B cell (primary cell): ENCODE measurements around the gene PALLD. TPM values are rescaled to one million over a fixed set of nuclear protein-coding genes. Genes with fewer than 3 reads are reported as not detected.

Experiments
- ATAC-seq: fragments of 200-7000 bp; cut with Tn5 transposase; one replicate; pipeline ENCODE4 v1.10.0; 2021; ENCODE audit warnings: low read depth, mild to moderate bottlenecking, moderate number of reproducible peaks, moderate library complexity
- CTCF ChIA-PET: fragments of 350-600 bp; sonication (Branson Sonifier 250); formaldehyde crosslinking; loops from one replicate; lab custom pipeline; 2021; ENCODE audit warnings: antibody characterized with exemption, inconsistent platforms; lab: Charles Lee
- POLR2A ChIA-PET: fragments of 350-600 bp; sonication (Branson Sonifier 250); formaldehyde crosslinking; loops from one replicate; lab custom pipeline; 2021; ENCODE audit warnings: antibody characterized with exemption; lab: Charles Lee
- DNase-seq: peaks from one replicate; pipeline ENCODE4 v3.0.0; 2013
- H2AFZ ChIP-seq: 2 replicates; pipeline ENCODE4 v1.6.1; 2012; ENCODE audit warnings: mild to moderate bottlenecking, low read depth, low read length; ENCODE audit not compliant: insufficient read depth, poor library complexity, severe bottlenecking
- H3K27ac ChIP-seq, 2 donors: 1 replicate in 1 of 2; 2 replicates in 1 of 2; pipeline ENCODE4 v1.5.1; 2012 to 2013; ENCODE audit warnings: low read length in 2 of 2, mild to moderate bottlenecking in 2 of 2, moderate library complexity in 1 of 2
- H3K27me3 ChIP-seq, 4 experiments: fragments of 200-600 bp in 1 of 4; sonication (generic) in 1 of 4; replicated peaks in 1 of 4; 1 replicate in 2 of 4; 2 replicates in 2 of 4; pipeline versions ENCODE4 v1.6.1 to v1.7.0; 2013 to 2016; ENCODE audit warnings: low read length in 3 of 4, mild to moderate bottlenecking in 2 of 4, mixed read lengths in 1 of 4, moderate library complexity in 1 of 4; ENCODE audit not compliant: insufficient read depth in 4 of 4, control insufficient read depth in 3 of 4; ENCODE audit errors: control extremely low read depth in 1 of 4
- H3K36me3 ChIP-seq, 2 experiments: replicated peaks in 1 of 2; 1 replicate in 1 of 2; 2 replicates in 1 of 2; pipeline versions ENCODE4 v1.6.1 to v1.7.1; 2013; ENCODE audit warnings: low read length in 1 of 2; ENCODE audit not compliant: insufficient read depth in 2 of 2, control insufficient read depth in 1 of 2; ENCODE audit errors: control extremely low read depth in 1 of 2, extremely low read depth in 1 of 2
- H3K4me1 ChIP-seq, 2 donors: fragments of 200-600 bp in 1 of 2; sonication (generic) in 1 of 2; 1 replicate in 1 of 2; 2 replicates in 1 of 2; pipeline versions ENCODE4 v1.5.1 to v1.6.1; 2013 to 2017; ENCODE audit warnings: low read length in 2 of 2; ENCODE audit not compliant: control insufficient read depth in 2 of 2, insufficient read depth in 2 of 2
- H3K4me2 ChIP-seq: replicated peaks from 2 replicates; pipeline ENCODE3; 2012; ENCODE audit warnings: mild to moderate bottlenecking, low read depth, low read length; ENCODE audit not compliant: poor library complexity, severe bottlenecking
- H3K4me3 ChIP-seq, 5 experiments: fragments of 200-600 bp in 1 of 5; sonication (generic) in 1 of 5; 1 replicate in 3 of 5; 2 replicates in 2 of 5; pipeline versions ENCODE4 v1.5.1 to v1.7.0; 2011 to 2016; ENCODE audit warnings: low read length in 4 of 5, mild to moderate bottlenecking in 4 of 5, low read depth in 2 of 5, control low read depth in 1 of 5, moderate library complexity in 1 of 5; ENCODE audit not compliant: insufficient read depth in 1 of 5; ENCODE audit errors: control extremely low read depth in 1 of 5, extremely low read depth in 1 of 5
- H3K79me2 ChIP-seq: fragments of 200-600 bp; sonication (generic); one replicate; pipeline ENCODE4 v1.6.0; 2016; ENCODE audit warnings: low read length; ENCODE audit not compliant: control insufficient read depth, insufficient read depth
- H3K9ac ChIP-seq: fragments of 200-600 bp; sonication (generic); 2 replicates; pipeline ENCODE4 v1.6.1; 2017; ENCODE audit warnings: mild to moderate bottlenecking, low read length, moderate library complexity
- H3K9me3 ChIP-seq, 3 donors: one replicate each; pipeline versions ENCODE4 v1.6.1 to v1.7.1; 2013; ENCODE audit warnings: low read length in 2 of 3; ENCODE audit not compliant: control insufficient read depth in 2 of 3, insufficient read depth in 1 of 3; ENCODE audit errors: control extremely low read depth in 1 of 3
- H4K20me1 ChIP-seq: 2 replicates; pipeline ENCODE4 v1.6.0; 2012; ENCODE audit warnings: mild to moderate bottlenecking, low read length; ENCODE audit not compliant: insufficient read depth, control insufficient read depth, poor library complexity, severe bottlenecking
- H3K27ac Mint-ChIP-seq: one replicate; pipeline ENCODE4 v1.8.0; 2021; ENCODE audit warnings: mixed read lengths
- H3K27me3 Mint-ChIP-seq: one replicate; pipeline ENCODE4 v1.8.0; 2021; ENCODE audit warnings: mixed read lengths
- H3K4me1 Mint-ChIP-seq: one replicate; pipeline ENCODE4 v1.8.0; 2021; ENCODE audit warnings: mixed read lengths
- H3K4me3 Mint-ChIP-seq: one replicate; pipeline ENCODE4 v1.8.0; 2021; ENCODE audit warnings: mixed read lengths
- H3K9me3 Mint-ChIP-seq: one replicate; pipeline ENCODE4 v1.8.0; 2022; ENCODE audit warnings: mixed read lengths; ENCODE audit not compliant: insufficient read depth
- CTCF ChIP-seq: fragments of 200-600 bp; IDR thresholded peaks from one replicate; pipeline ENCODE4 v1.8.0; 2022; ENCODE audit warnings: antibody characterized with exemption, mild to moderate bottlenecking
- EZH2 ChIP-seq: IDR thresholded peaks from 2 replicates; pipeline ENCODE4 v1.6.1; 2012; ENCODE audit warnings: borderline replicate concordance, low read depth, mild to moderate bottlenecking, moderate library complexity, low read length; ENCODE audit not compliant: insufficient read depth, poor library complexity, severe bottlenecking
- WGBS: methylation state at CpG from one replicate; pipeline ENCODE4 v1.1.5; 2013; ENCODE audit warnings: missing lambda C conversion rate; ENCODE audit not compliant: insufficient coverage; 5-methylcytosine and 5-hydroxymethylcytosine counted together
- intact Hi-C: fragments of 100-400 bp; cut with micrococcal nuclease; formaldehyde crosslinking; loops from one replicate; pipeline ENCODE4 v1.10.0; 2022
- polyA plus RNA-seq: library from polyadenylated mRNA; depleted of rRNA; stranded (reverse); fragments of >200 nt; gene quantifications from 2 replicates; pipeline ENCODE4 v1.2.3, GENCODE V29; 2012
- total RNA-seq, 2 donors: library from RNA; stranded (reverse); fragments of 120-200 nt in 1 of 2; gene quantifications; 1 replicate in 1 of 2; 2 replicates in 1 of 2; pipeline versions ENCODE4 v1.2.3 to v1.2.4, GENCODE V29; 2013 to 2022

The PALLD gene
- total and polyA plus RNA-seq, 2 donors (not counting 1 experiment from before 2014, with no cell fraction given): 0.63 to 0.71 TPM

DNA sequence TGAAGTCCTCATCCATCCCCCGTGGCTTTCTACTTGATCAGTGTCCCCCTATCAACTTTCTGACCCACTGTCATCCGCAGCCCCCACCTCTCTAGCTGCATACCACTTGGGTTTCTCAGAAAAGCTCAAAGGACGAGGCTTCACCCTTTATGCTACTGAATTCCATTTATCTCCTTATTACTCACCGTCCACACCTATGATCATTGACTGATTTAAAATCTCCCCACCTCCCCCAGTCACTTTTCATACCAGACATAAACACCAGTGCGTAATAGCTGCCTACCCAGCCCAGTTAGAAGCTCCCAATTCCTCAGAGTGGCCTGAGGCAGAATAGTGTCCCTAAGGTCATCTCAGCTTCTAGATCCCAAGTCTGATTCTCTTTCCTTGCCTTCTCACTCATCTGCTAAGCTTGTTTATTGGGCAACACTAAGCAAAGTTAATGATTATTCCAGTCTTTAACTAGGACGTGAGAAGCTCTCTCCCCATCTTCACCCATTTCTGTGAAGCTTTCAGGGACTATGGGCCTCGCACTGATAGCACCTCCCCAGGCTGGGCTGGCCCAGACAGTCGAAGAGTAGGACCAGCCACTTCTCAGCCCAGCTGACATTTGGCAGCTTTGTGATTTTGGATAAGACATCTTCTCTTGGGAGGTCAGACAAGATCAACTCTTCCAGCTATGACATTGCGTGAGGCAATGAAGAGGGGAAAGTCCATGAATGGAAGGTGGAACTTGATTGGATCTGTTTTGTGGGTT lies 9.4 kb upstream of the PALLD start:
- CTCF ChIA-PET: no interaction called here
- H3K4me2 ChIP-seq: no peak overlapping the region

More for the DNA sequence above, 9.4 kb upstream of the PALLD start:
- Histone ChIP-seq H3K79me2 (no peaks in the 10 kb centered on the region), H3K4me3 (no peak overlapping the region), H3K9ac (no peak overlapping the region), H4K20me1 (no peaks in the 10 kb centered on the region), H3K36me3 (no peaks in the 10 kb centered on the region), H3K27ac (no peak overlapping the region), H3K27me3 (peaks cover 0 to 8% (median 5%) of the 10 kb centered on the region in 4 experiments), H3K4me1 (no peaks in the 10 kb centered on the region), H3K9me3 (peaks cover 0 to 1% (median 0%) of the 10 kb centered on the region in 3 donors), H2AFZ (no peak overlapping the region)
- TF ChIP-seq EZH2 (no peak), CTCF (no peak)
- ATAC-seq (no peak), DNase-seq (no peak)
- POLR2A ChIA-PET: no interaction called here
- peaks cover 33% of the 10 kb centered on the region for H3K27me3 Mint-ChIP-seq
- intact Hi-C loops: no loop called here
- no peaks in the 10 kb centered on the region for H3K4me1 Mint-ChIP-seq
- WGBS: 95% methylated on average over 9 of the region's 9 CpGs
- no peak overlapping the region for H3K4me3 Mint-ChIP-seq
- H3K9me3 Mint-ChIP-seq: no peaks in the 10 kb centered on the region
- H3K27ac Mint-ChIP-seq: no peak overlapping the region
